HG03060 (cell line): ENCODE results near the gene GAS2L1.
A peak's percentile ranks its signal among the peaks of the same experiment; 100 is the strongest.

Experiments
- ATAC-seq: cut with Tn5 transposase; IDR thresholded peaks from one replicate; pipeline ENCODE4 v1.9.1; 2021; ENCODE audit warnings: low read depth, moderate number of reproducible peaks; ENCODE audit not compliant: unreplicated experiment

Gene GAS2L1

GRCh38 chr22:29306175-29306834 is at the start of gene GAS2L1:
Gene GAS2L1 (plus strand): TSS chr22:29306650. CDS start chr22:29308106, 1,456 bp downstream.
- no peak for ATAC-seq

DNA sequence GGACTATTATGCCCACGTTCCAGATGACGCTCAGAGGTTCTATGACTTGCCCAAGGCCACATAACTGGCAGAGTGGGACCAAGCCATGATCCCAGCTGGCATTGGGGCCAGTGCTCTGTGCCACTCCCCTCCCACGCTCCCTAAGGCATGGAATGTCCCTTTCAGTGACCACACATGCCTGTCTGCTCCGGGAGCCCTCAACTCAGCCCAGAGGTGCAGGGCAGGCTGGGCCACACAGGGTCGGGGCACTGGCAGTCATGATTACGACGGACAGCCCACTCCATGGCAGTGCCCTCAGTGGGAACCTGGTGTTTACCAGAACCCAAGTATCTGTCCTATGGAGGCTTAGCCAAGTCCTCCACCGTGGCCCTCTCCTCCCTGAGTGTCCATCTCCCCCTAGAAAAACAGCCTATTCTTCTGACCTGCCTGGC is 48.7 kb upstream of the GAS2L1 start:
- ATAC-seq, result no peak

DNA sequence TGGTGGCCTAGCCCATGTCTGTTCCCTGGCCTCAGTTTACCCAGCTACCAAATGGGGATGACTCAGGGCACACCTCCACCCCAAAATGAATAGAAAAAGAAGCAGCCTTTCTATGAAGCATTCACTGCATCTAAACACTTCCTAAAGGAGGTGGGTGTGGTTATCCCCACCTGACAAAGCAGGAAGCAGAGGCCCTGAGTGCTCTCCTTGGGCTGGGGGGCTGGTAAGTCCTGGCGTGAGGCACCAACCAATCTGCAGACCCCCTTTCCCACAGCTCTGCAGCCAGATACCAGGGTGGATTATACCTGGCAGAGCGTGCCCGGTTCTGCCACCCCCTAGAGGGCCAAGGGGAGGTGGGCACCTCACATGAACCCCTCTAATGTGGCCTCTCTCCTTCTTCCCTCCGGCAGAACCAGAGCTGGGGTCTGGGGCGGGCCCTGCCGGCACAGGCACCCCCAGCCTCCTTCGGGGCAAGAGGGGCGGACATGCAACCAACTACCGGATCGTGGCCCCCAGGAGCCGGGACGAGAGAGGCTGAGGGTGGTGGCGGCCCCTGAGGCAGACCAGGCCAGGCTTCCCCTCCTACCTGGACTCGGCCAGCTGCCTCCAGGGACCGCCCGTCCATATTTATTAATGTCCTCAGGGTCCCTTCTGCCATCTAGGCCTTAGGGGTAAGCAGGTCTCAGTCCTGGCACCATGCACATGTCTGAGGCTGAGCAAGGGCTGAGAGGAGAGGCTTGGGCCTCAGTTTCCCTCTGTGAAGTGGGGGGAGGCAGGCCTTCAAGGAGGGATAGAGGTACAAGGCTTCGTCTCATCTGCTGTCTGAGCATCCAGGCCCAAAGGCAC is 47.8 kb upstream of the GAS2L1 start:
- ATAC-seq, result no peak

GRCh38 chr22:29259253-29259899 is 47.1 kb upstream of the GAS2L1 start:
- no peak for ATAC-seq

DNA sequence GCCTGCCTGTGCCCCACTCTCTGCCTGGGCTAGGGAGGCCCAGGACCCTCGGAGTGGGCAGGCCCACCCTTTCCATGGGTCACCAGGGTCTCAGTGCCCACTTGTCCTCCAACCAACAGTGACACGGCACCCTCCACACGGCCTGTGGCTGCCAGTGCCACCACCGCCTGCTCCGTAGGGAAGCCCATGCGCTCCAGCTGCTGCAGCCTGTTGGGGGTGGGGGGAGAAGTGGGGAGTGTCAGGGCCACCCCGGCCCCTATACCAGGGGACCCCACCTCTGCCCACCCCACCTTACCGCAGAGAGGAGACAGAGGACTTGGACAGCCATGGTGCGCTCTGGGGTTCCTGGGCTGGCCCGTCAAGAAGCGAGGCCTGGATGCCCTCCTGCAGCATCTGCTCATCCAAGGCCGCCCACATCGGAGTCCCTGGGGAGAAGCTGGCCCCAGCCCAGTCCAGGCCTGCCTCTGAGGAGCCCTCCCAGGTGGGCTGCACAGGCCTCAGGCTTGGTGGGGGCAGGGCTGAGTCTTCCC is 46.4 kb upstream of the GAS2L1 start:
- ATAC-seq, result no peak

GRCh38 chr22:29260601-29261315 is 45.7 kb upstream of the GAS2L1 start:
- ATAC-seq, result no peak

DNA sequence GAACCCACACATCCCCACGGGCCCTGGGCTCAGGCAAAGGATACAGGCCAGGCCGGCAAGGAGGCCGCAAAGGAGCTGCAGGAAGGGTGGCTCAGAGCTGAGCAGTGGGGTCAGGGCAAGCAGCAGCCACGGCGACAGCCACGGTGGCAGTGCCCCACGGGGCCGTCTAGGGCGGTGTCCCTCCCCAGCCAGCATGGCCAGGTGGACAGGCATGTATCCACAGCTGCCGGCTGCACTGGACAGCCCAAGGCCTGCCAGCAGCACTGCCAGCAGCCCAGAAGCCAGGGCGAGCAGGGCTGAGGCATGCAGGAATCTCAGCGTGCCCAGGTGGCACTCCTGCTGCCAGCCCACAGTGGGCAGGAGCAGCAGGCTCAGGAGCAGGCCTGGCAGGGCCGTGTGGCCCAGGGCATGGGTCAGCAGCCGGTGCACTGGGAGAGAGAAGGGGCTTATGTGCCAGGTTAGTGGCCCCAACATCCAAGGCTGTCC is 42.6 kb upstream of the GAS2L1 start:
- ATAC-seq, result no peak

- ATAC-seq, result no peak
Observed at GRCh38 chr22:29265305-29265704, 41.1 kb upstream of the GAS2L1 start.

GRCh38 chr22:29265929-29266328 is 40.5 kb upstream of the GAS2L1 start:
- ATAC-seq, result no peak

DNA sequence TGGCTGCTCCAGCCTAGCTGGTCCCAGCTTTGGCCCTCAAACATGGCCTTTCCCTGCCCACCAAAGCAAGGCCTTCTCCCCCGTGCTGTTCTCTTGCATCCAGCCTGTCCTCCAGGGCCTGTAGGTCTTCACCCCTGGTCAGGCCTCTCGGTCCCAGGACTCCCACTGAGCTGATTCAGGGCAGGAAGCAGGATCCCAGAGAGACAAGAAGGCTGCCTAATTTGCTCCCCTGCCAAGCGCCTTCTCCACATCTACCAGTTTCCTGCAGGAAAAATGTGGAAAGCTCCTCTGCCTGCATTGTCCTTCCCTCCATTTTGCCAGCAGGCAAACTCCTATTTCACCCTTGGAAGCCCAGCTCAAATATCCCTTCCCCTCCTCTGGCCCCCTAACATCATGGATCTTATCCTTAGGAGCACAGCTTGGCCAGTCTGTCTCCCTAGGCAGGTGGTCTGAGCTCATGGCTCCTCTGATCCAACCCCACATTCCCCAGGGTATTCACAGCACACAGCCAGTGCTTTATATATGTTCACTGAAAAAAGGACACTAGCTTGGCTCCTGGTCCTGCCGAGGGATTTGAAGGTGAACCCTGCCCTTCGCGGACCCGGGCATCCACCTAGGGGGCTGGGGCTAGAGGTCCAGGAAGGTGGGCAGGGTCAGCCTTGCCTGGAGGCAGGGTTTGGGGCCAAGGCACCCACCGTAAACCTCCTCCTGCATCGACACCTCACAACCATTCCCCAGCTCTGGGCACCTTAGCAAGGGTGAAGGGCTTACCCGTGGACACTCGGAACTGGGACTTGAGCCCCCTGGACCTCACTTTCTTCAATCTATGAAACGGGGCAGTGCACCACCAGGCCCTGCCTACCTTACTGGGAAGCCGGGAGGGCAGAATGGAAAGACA is 39.6 kb upstream of the GAS2L1 start:
- no peak for ATAC-seq

- ATAC-seq, result no peak
Observed at GRCh38 chr22:29267462-29267857, 39.0 kb upstream of the GAS2L1 start.

- ATAC-seq, result peak; percentile 64
Observed at GRCh38 chr22:29267858-29268510, 38.5 kb upstream of the GAS2L1 start, which contains the start of the genes EWSR1 and RHBDD3. Gene EWSR1 (plus strand): TSS chr22:29268268. CDS start chr22:29268337, 69 bp downstream. Gene RHBDD3 (minus strand): TSS chr22:29267981. CDS start chr22:29265626, 2,355 bp downstream.

DNA sequence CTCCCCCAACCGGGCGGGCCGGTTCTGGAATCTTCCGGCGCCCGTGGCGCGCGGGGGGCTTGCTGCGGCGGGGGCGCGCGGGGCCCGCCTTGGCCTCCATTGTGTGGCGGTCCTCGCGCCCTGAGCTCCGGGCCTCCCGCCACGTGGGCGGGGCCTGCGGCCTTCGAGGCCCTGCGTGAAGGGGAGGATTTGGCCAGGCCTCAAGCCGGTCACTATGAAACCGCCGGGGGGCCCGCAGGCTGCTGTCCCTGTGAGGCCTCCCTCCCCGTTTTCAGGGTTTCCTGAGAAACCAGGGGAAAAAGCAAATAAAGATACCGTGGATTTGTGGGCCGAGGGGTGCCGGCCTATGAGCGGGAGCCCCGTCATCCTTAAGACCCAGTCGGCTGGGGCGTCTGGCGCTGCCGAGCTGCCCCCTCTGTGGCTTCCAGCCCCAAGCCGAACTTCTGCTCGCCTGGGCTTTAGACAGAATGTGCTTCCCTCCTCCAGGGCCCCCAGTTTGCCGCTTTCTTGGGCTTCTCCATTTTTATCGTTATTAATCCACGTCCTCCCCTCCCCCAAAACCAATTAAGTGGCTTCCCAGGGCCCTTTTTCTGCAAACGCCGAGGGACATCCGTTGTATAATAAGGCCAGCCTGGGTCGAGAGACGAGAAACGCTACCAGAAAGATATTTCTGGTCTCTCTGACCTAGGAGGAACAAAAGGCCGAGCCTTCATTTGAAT is 37.8 kb upstream of the GAS2L1 start:
- no peak for ATAC-seq

GRCh38 chr22:29269230-29269604 is 37.2 kb upstream of the GAS2L1 start:
- no peak for ATAC-seq

DNA sequence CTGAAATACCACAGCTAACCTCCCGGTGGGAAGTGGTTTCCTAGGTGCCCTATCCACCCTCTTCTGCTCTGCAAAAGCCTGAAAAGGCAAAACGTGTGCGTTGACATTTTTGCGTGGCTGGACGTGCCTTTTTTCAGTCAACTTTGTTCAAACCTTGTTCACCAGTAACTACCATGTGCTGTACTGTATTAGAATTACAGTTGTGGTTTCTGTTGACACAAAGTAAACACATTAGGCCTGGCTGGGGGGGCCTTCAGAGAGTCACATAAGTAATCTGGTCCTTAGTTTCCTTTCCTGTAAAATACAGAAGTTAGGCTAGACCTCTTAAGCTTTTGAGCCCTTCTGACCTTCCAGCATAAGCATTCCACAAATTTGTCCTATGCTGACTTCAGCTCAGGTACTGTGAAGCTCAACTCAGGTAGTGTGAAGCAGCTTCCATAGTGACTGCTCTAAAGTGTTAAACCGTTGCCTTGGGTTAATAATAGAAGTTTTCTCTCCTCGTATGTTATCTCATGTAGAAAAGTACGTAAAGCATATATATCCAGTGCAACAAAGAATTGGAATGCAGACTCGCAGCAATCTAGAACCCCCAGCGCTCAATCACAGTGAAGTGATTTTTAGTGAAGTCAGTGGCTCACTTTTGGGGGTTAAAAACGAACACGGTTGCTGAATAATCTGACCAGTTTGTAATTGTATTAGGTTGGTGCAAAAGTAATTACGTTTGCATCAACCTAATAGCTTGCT is 36.5 kb upstream of the GAS2L1 start:
- ATAC-seq, result no peak

DNA sequence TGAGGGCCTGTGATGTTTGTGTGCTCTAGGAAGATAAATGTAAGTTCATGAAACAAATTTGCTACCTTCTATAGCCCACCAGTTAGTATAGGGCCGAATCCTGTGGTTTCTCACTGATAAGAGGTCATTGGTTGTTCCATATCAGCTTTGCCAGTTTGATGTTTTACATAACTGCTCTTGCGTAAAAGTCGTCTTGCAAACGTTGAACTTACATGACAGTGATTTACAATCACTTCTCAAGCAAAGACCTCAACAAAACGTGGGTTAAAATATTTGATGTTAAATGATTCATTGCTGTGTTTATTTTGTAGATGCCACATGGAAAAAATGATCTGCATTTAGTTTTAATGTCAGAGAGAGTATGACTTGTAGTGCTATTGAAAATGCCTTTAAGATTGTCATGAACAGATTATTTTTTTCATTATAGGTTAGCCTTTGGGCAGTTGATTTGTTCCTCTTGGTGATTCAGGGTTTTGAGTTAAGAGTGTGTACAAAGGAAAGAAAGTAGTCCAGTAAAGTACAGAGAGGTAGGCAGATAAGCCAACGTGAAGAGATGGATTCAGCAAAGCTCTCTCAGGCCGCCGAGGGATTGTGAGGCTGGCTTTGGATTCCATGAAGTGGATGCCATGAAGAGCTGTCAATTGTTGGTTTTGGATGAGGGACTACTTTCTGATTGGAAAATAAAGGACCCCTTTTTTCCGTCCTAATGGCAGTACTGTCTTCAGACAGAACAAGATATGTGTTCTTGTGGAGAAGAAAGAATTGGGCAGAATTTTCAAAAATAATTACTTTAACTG is 35.8 kb upstream of the GAS2L1 start:
- ATAC-seq, result no peak

- ATAC-seq, result no peak
Observed at GRCh38 chr22:29272624-29273023, 33.8 kb upstream of the GAS2L1 start.
